ENCODE data around the gene UBE2G2. TPM values are rescaled to one million over a fixed set of nuclear protein-coding genes. Genes with fewer than 3 reads are reported as not detected.

UBE2G2 gene
- total RNA-seq, 1 donor from 2014 or later: 111 TPM

DNA sequence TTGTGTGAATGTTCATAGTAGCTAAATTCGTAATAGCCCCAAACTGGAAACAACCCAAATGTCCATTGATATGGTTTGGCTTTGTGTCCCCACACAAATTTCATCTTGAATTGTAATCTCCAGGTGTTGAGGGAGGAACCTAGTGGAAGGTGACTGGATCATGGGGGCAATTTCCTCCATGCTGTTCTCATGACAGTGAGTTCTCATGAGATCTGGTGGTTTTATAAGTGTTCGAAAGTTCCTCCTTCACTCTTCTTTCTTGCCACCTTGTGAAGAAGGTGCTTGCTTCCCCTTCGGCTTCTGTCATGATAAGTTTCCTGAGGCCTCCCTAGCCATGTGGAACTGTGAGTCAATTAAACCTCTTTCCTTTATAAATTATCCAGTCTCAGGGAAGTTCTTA lies 11.3 kb downstream of the UBE2G2 start:
- Mint-ChIP-seq H3K36me3 (ENCODE audit: low read depth) (peaks cover 14% of the 10 kb centered on the region), H3K9me3 (no peaks in the 10 kb centered on the region), H3K27ac (ENCODE audit: unreplicated experiment) (no peak overlapping the region), H3K27me3 (ENCODE audit: low read depth) (no peaks in the 10 kb centered on the region), H3K4me3 (no peak overlapping the region), H3K4me1 (peaks cover 25% of the 10 kb centered on the region)
- DNase-seq (ENCODE audit: low read depth, low spot score): no peak
- TF ChIP-seq, protein P1, sequence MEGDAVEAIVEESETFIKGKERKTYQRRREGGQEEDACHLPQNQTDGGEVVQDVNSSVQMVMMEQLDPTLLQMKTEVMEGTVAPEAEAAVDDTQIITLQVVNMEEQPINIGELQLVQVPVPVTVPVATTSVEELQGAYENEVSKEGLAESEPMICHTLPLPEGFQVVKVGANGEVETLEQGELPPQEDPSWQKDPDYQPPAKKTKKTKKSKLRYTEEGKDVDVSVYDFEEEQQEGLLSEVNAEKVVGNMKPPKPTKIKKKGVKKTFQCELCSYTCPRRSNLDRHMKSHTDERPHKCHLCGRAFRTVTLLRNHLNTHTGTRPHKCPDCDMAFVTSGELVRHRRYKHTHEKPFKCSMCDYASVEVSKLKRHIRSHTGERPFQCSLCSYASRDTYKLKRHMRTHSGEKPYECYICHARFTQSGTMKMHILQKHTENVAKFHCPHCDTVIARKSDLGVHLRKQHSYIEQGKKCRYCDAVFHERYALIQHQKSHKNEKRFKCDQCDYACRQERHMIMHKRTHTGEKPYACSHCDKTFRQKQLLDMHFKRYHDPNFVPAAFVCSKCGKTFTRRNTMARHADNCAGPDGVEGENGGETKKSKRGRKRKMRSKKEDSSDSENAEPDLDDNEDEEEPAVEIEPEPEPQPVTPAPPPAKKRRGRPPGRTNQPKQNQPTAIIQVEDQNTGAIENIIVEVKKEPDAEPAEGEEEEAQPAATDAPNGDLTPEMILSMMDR (conservative IDR thresholded peaks at IDR 0.05): no peak

GRCh38 chr21:44789880-44790279 lies 11.7 kb downstream of the UBE2G2 start:
- Mint-ChIP-seq H3K4me3 (no peak overlapping the region), H3K4me1 (peaks cover 25% of the 10 kb centered on the region), H3K27me3 (ENCODE audit: low read depth) (no peaks in the 10 kb centered on the region), H3K9me3 (no peaks in the 10 kb centered on the region), H3K27ac (ENCODE audit: unreplicated experiment) (no peak overlapping the region), H3K36me3 (ENCODE audit: low read depth) (peaks cover 14% of the 10 kb centered on the region)
- DNase-seq (ENCODE audit: low read depth, low spot score): no peak
- TF ChIP-seq, protein P1 (conservative IDR thresholded peaks at IDR 0.05): no peak

- DNase-seq (ENCODE audit: low read depth, low spot score): no peak
- TF ChIP-seq, protein P1 (conservative IDR thresholded peaks at IDR 0.05): no peak
- H3K27ac Mint-ChIP-seq (ENCODE audit: unreplicated experiment): no peak overlapping the region
- H3K36me3 Mint-ChIP-seq (ENCODE audit: low read depth): peaks cover 21% of the 10 kb centered on the region
- no peak overlapping the region for H3K4me3 Mint-ChIP-seq
- peaks cover 13% of the 10 kb centered on the region for H3K4me1 Mint-ChIP-seq
- no peaks in the 10 kb centered on the region for H3K27me3 Mint-ChIP-seq (ENCODE audit: low read depth)
- peaks cover 4% of the 10 kb centered on the region for H3K9me3 Mint-ChIP-seq
Observed at GRCh38 chr21:44785620-44786335, 15.8 kb downstream of the UBE2G2 start.

DNA sequence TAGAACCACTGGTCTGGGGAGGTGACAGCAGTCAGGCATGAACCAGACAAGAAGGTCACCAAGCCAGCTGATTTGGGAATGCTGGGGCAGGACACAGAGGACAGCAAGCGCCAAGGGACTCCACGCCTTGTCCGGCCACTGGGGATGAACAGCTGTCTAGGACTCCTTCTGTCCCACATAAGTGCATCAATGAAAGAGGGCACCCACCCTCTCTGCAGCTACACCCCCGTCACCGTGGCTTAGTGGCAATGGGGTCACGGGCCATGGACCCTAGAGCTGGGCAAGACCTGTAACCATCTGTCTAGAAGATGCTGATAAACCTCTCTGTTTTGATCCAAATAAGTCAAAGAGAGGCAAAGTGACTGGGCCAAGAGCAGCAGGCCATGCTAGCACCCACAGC lies 16.8 kb downstream of the UBE2G2 start:
- Mint-ChIP-seq H3K27ac (ENCODE audit: unreplicated experiment) (no peak overlapping the region), H3K4me3 (no peak overlapping the region), H3K27me3 (ENCODE audit: low read depth) (no peaks in the 10 kb centered on the region), H3K9me3 (peaks cover 4% of the 10 kb centered on the region), H3K36me3 (ENCODE audit: low read depth) (peaks cover 21% of the 10 kb centered on the region), H3K4me1 (peaks cover 13% of the 10 kb centered on the region)
- no peak for DNase-seq (ENCODE audit: low read depth, low spot score)
- TF ChIP-seq, protein P1 (conservative IDR thresholded peaks at IDR 0.05): no peak

- Mint-ChIP-seq H3K4me3 (no peak overlapping the region), H3K27ac (ENCODE audit: unreplicated experiment) (no peak overlapping the region), H3K9me3 (peaks cover 4% of the 10 kb centered on the region), H3K4me1 (peaks cover 20% of the 10 kb centered on the region), H3K36me3 (ENCODE audit: low read depth) (peaks cover 17% of the 10 kb centered on the region), H3K27me3 (ENCODE audit: low read depth) (no peaks in the 10 kb centered on the region)
- DNase-seq (ENCODE audit: low read depth, low spot score): no peak
- TF ChIP-seq, protein P1 (conservative IDR thresholded peaks at IDR 0.05): no peak
Observed at GRCh38 chr21:44783020-44783696, 18.5 kb downstream of the UBE2G2 start.
